Activated naive CD4-positive, alpha-beta T cell treated with anti-CD3 and anti-CD28 coated beads, Interleukin-2, amount 10 ng/mL, durations not matched to agents 7 days and 5 days (primary cell): ENCODE data around the gene NPIPA2.
"Not testable (repeated sequence)": the region's sequence is repeated elsewhere in the genome, so short reads cannot be mapped to it uniquely, and the experiment has no call there.

Experiments
- CTCF ChIA-PET: fragments of 350-600 bp; sonication (Branson Sonifier 250); formaldehyde crosslinking; loops from one replicate; lab custom pipeline; 2021; ENCODE audit warnings: antibody characterized with exemption; lab: Charles Lee
- DNase-seq: peaks from one replicate; pipeline ENCODE4 v3.0.0-alpha.2; 2020
- H3K27ac Mint-ChIP-seq: one replicate; pipeline ENCODE4 v1.8.0; 2021; ENCODE audit warnings: mild to moderate bottlenecking, moderate library complexity, mixed read lengths
- H3K27me3 Mint-ChIP-seq: one replicate; pipeline ENCODE4 v1.8.0; 2021; ENCODE audit warnings: mild to moderate bottlenecking, mixed read lengths
- H3K36me3 Mint-ChIP-seq: one replicate; pipeline ENCODE4 v1.8.0; 2021; ENCODE audit warnings: mixed read lengths
- H3K4me1 Mint-ChIP-seq: one replicate; pipeline ENCODE4 v1.8.0; 2021; ENCODE audit warnings: mixed read lengths
- H3K4me3 Mint-ChIP-seq: one replicate; pipeline ENCODE4 v1.8.0; 2021; ENCODE audit warnings: mild to moderate bottlenecking, moderate library complexity, mixed read lengths
- H3K9me3 Mint-ChIP-seq: one replicate; pipeline ENCODE4 v1.8.0; 2021; ENCODE audit warnings: mixed read lengths

Gene NPIPA2

GRCh38 chr16:14790320-14790956, 48.1 kb downstream of the NPIPA2 start:
- H3K36me3 Mint-ChIP-seq, CTCF ChIA-PET, DNase-seq, H3K27me3 Mint-ChIP-seq, H3K27ac Mint-ChIP-seq, H3K4me3 Mint-ChIP-seq, H3K4me1 Mint-ChIP-seq, H3K9me3 Mint-ChIP-seq: not testable (repeated sequence)

GRCh38 chr16:14792914-14793313, 50.6 kb downstream of the NPIPA2 start:
- H3K9me3 Mint-ChIP-seq, H3K36me3 Mint-ChIP-seq, H3K27ac Mint-ChIP-seq, DNase-seq, H3K27me3 Mint-ChIP-seq, CTCF ChIA-PET, H3K4me1 Mint-ChIP-seq, H3K4me3 Mint-ChIP-seq: not testable (repeated sequence)

DNA sequence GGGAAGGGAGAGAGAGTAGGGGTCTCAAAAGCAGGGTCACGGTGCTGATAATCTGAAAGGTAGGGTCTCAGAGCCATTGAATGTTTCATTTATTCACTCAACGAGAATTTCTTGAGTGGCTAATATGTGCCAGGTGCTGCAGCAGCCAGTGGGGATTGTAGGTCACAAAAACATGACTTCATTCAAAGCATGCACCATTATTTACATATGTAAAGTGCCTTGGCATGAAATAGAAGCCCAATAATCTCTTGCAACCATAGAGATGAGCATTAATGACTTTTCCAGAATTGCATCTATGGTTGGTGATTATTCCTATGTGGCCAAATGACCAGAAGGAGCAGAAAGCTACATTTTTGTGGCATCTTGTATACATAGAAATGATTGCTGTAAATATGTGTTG, 55.2 kb downstream of the NPIPA2 start:
- H3K4me3 Mint-ChIP-seq, CTCF ChIA-PET, H3K4me1 Mint-ChIP-seq, H3K36me3 Mint-ChIP-seq, H3K27ac Mint-ChIP-seq, DNase-seq, H3K9me3 Mint-ChIP-seq, H3K27me3 Mint-ChIP-seq: not testable (repeated sequence)

- CTCF ChIA-PET = not testable (repeated sequence)
Measured at GRCh38 chr16:14803577-14803976, 61.2 kb downstream of the NPIPA2 start.

DNA sequence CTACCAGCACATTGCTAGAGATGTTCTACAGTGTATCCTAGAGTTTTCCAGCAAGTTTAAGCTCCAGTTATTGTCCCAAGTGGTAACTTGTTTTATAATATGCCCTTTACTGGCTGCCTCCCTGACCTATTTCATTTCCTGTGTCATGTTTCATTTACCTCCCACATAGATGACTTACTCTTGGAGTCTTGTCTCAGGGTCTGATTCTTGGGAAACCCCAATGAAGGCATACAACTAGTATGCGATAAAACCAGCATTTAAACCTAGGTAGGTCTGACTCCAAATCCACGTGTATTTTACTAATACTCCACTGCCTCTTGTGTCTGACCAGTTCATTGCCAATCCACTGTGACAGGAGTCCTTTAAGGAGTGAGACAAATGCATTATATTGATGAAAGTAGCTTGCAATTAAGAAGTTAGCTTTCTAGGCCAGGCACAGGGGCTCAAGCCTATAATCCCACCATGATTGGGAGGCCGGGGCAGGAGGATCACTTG, 64.9 kb downstream of the NPIPA2 start:
- H3K27ac Mint-ChIP-seq, H3K27me3 Mint-ChIP-seq, CTCF ChIA-PET, H3K9me3 Mint-ChIP-seq, H3K4me3 Mint-ChIP-seq, H3K4me1 Mint-ChIP-seq, DNase-seq, H3K36me3 Mint-ChIP-seq: not testable (repeated sequence)

More at GRCh38 chr16:14803577-14803976, 61.2 kb downstream of the NPIPA2 start:
- not testable (repeated sequence) for H3K4me3 Mint-ChIP-seq, DNase-seq, H3K36me3 Mint-ChIP-seq, H3K27me3 Mint-ChIP-seq, H3K9me3 Mint-ChIP-seq, H3K27ac Mint-ChIP-seq, H3K4me1 Mint-ChIP-seq

DNA sequence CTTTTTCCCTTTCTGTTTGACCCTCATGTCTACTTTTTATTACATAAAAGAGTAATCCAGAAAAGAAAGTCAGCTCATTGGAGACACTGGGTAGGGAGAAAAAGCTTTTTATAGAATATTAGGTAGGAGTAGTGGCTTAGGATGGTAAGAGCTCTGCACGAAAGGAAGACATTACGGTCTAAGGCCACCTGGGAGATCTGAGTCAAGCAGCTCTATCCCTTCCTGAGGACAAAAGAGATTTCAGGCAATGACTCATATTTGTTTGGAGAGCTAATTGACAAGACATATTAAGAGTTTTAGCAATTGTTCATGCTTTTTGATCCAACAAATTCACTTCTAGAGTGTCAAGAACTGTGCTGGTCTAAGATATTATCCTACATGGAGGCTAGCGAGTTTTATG, 71.6 kb downstream of the NPIPA2 start:
- H3K4me1 Mint-ChIP-seq, CTCF ChIA-PET, DNase-seq, H3K9me3 Mint-ChIP-seq, H3K27me3 Mint-ChIP-seq, H3K4me3 Mint-ChIP-seq, H3K36me3 Mint-ChIP-seq, H3K27ac Mint-ChIP-seq: not testable (repeated sequence)
